ENCODE results near the gene RFC5.

Gene RFC5

GRCh38 chr12:118034429-118035189, 18.1 kb downstream of the RFC5 start:
- POLR2A ChIA-PET: no interaction called here

GRCh38 chr12:118035190-118036041, 18.9 kb downstream of the RFC5 start:
- POLR2A ChIA-PET: no interaction called here
- no peak for TF ChIP-seq CTCF (IDR thresholded peaks at IDR 0.05; ENCODE audit: control extremely low read depth, extremely low read depth, low read depth, missing control alignments)
- peak; percentile 67 for DNase-seq (ENCODE audit: extremely low spot score)
- CTCF ChIA-PET: interaction anchor here (0.9 to 3.2 kb wide), 8 partner anchors 9 to 341 kb away, joined by 3 to 18 read pairs (median 5); partner anchors contain the start of gene SUDS3

More at GRCh38 chr12:118034429-118035189, 18.1 kb downstream of the RFC5 start:
- CTCF ChIA-PET: interaction anchor here (0.9 to 3.2 kb wide), 8 partner anchors 10 to 342 kb away, joined by 3 to 18 read pairs (median 5); partner anchors contain the start of gene SUDS3
- TF ChIP-seq CTCF (IDR thresholded peaks at IDR 0.05; ENCODE audit: control extremely low read depth, extremely low read depth, low read depth, missing control alignments): peak; percentile 18
- DNase-seq (ENCODE audit: extremely low spot score): no peak

- CTCF ChIA-PET: interaction anchor here (0.7 to 3.2 kb wide), 4 partner anchors 14 to 161 kb away, joined by 3 to 18 read pairs (median 8); no protein-coding TSS in a partner anchor
- POLR2A ChIA-PET: no interaction called here
- DNase-seq (ENCODE audit: extremely low spot score): no peak
- TF ChIP-seq CTCF (IDR thresholded peaks at IDR 0.05; ENCODE audit: control extremely low read depth, extremely low read depth, low read depth, missing control alignments): no peak
Measured at GRCh38 chr12:118036672-118037411, 20.3 kb downstream of the RFC5 start.

- no peak for TF ChIP-seq CTCF (IDR thresholded peaks at IDR 0.05; ENCODE audit: control extremely low read depth, extremely low read depth, low read depth, missing control alignments)
- CTCF ChIA-PET: no interaction called here
- POLR2A ChIA-PET: interaction anchor here (0.6 kb wide), 1 partner anchor 108 kb away, joined by 6 read pairs; no protein-coding TSS in a partner anchor
- DNase-seq (ENCODE audit: extremely low spot score): no peak
Measured at GRCh38 chr12:118038137-118038536, 21.6 kb downstream of the RFC5 start.

- no peak for TF ChIP-seq CTCF (IDR thresholded peaks at IDR 0.05; ENCODE audit: control extremely low read depth, extremely low read depth, low read depth, missing control alignments)
- ChIA-PET POLR2A (no interaction called here), CTCF (interaction anchor here (1.4 to 5.1 kb wide), 2 partner anchors 14 kb away, joined by 3 to 42 read pairs; no protein-coding TSS in a partner anchor)
- no peak for DNase-seq (ENCODE audit: extremely low spot score)
Measured at GRCh38 chr12:118042091-118042490, 25.6 kb downstream of the RFC5 start.

GRCh38 chr12:118044075-118044474, 27.6 kb downstream of the RFC5 start:
- ChIA-PET CTCF (interaction anchor here (1.0 to 5.1 kb wide), 3 partner anchors 9 to 20 kb away, joined by 3 to 42 read pairs (median 3); no protein-coding TSS in a partner anchor), POLR2A (no interaction called here)
- TF ChIP-seq CTCF (IDR thresholded peaks at IDR 0.05; ENCODE audit: control extremely low read depth, extremely low read depth, low read depth, missing control alignments): no peak
- no peak for DNase-seq (ENCODE audit: extremely low spot score)
